BLaER1 treated with 17β-estradiol and CSF1 and Interleukin-3, amounts not matched to agents 10 nM and 100 nM (cell line): ENCODE results near the gene CCR6.

Source experiments
- H3K27ac ChIP-seq, 11 experiments: shearing (Covaris generic); formaldehyde crosslinking; 2 replicates each; pipeline ENCODE4 v1.8.1; 2022
- H3K27me3 ChIP-seq, 11 experiments: shearing (Covaris generic); formaldehyde crosslinking; 2 replicates each; pipeline ENCODE4 v1.8.1; 2022
- H3K36me3 ChIP-seq, 11 experiments: shearing (Covaris generic); formaldehyde crosslinking; 2 replicates each; pipeline ENCODE4 v1.8.1; 2022
- H3K4me1 ChIP-seq, 10 experiments: shearing (Covaris generic); formaldehyde crosslinking; 2 replicates each; pipeline ENCODE4 v1.8.1; 2022
- H3K4me2 ChIP-seq, 11 experiments: shearing (Covaris generic); formaldehyde crosslinking; 2 replicates each; pipeline ENCODE4 v1.8.1; 2022
- H3K4me3 ChIP-seq, 10 experiments: shearing (Covaris generic); formaldehyde crosslinking; 2 replicates each; pipeline ENCODE4 v1.8.1; 2022
- H3K9ac ChIP-seq, 11 experiments: shearing (Covaris generic); formaldehyde crosslinking; 2 replicates each; pipeline ENCODE4 v1.8.1; 2022
- H3K9me3 ChIP-seq, 11 experiments: shearing (Covaris generic); formaldehyde crosslinking; replicated peaks in 1 of 11; 2 replicates each; pipeline ENCODE4 v1.8.1; 2022
- H4K20me1 ChIP-seq, 11 experiments: shearing (Covaris generic); formaldehyde crosslinking; 2 replicates each; pipeline ENCODE4 v1.8.1; 2022
- Cebpa-rat ChIP-seq, 11 experiments: shearing (Covaris generic); IDR thresholded peaks; 2 replicates each; pipeline ENCODE4 v1.8.1; 2022

CCR6 gene

DNA sequence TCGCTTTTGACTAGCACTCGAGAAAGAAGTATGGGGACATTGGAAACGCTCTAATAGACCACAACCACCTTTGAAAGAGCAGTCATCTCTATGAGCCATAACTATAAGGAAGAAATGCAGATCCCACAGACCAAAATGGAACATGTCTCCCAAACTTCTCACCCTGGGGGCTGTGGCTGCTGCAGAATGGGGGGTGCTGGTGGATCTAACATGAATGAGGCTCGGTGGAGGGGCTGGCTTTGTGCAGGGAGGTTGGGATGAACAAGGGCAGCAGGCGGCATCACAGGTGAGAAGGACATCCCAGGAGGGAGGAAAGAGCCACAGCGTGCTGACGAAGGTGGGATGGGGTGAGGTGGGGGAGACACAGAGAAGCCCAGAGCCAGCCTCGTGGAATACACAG lies 10.5 kb upstream of the CCR6 start:
- Histone ChIP-seq H3K4me1 (peaks cover 21 to 77% (median 72%) of the 10 kb centered on the region in 10 experiments), H4K20me1 (no peaks in the 10 kb centered on the region), H3K27ac (no peak overlapping the region), H3K4me3 (no peak overlapping the region), H3K9ac (no peak overlapping the region), H3K9me3 (peaks cover 0 to 6% (median under 1%) of the 10 kb centered on the region in 11 experiments; a peak in 7 of 22 replicates), H3K27me3 (peaks cover 0 to 45% (median 0%) of the 10 kb centered on the region in 11 experiments; a peak in 6 of 22 replicates), H3K4me2 (peak overlapping the region in 9 of 11 experiments; percentile 73 to 94 (median 87); a peak in 18 of 22 replicates), H3K36me3 (no peaks in the 10 kb centered on the region)
- TF ChIP-seq Cebpa-rat (IDR thresholded peaks at IDR 0.05), result no peak

GRCh38 chr6:167113047-167113754 lies 9.7 kb upstream of the CCR6 start:
- Histone ChIP-seq H3K4me3 (no peak overlapping the region; a peak in 1 of 20 replicates), H3K4me1 (peaks cover 21 to 81% (median 72%) of the 10 kb centered on the region in 10 experiments), H3K27me3 (peaks cover 0 to 45% (median 0%) of the 10 kb centered on the region in 11 experiments; a peak in 6 of 22 replicates), H3K27ac (no peak overlapping the region), H3K9ac (0 out of 22 replicates have a peak overlapping the region, but pooled peaks of 2 of the 11 experiments have one; percentile 7 to 26), H3K4me2 (peak overlapping the region; percentile 22 to 94 (median 86); a peak in 19 of 22 replicates), H4K20me1 (no peaks in the 10 kb centered on the region), H3K36me3 (no peaks in the 10 kb centered on the region), H3K9me3 (no peaks in the 10 kb centered on the region)
- no peak for TF ChIP-seq Cebpa-rat (IDR thresholded peaks at IDR 0.05)

GRCh38 chr6:167113935-167114910 lies 8.7 kb upstream of the CCR6 start:
- Histone ChIP-seq H3K4me1 (peaks cover 21 to 90% (median 77%) of the 10 kb centered on the region in 10 experiments), H3K4me2 (peak overlapping the region; percentile 22 to 94 (median 86); a peak in 21 of 22 replicates), H3K9ac (peak overlapping the region in 4 of 11 experiments; percentile 15 to 32 (median 23); a peak in 4 of 22 replicates), H3K9me3 (no peaks in the 10 kb centered on the region), H3K4me3 (peak overlapping the region in 3 of 10 experiments; percentile 2 to 41 (median 3); a peak in 4 of 20 replicates), H3K36me3 (no peaks in the 10 kb centered on the region), H4K20me1 (no peaks in the 10 kb centered on the region), H3K27ac (peak overlapping the region in 4 of 11 experiments; percentile 12 to 42 (median 29); a peak in 4 of 22 replicates), H3K27me3 (peaks cover 0 to 45% (median 0%) of the 10 kb centered on the region in 11 experiments; a peak in 6 of 22 replicates)
- no peak for TF ChIP-seq Cebpa-rat (IDR thresholded peaks at IDR 0.05)

GRCh38 chr6:167115054-167115453 lies 7.8 kb upstream of the CCR6 start:
- Histone ChIP-seq H3K27ac (no peak overlapping the region), H3K9ac (no peak overlapping the region), H3K27me3 (peaks cover 0 to 45% (median 0%) of the 10 kb centered on the region in 11 experiments; a peak in 6 of 22 replicates)

GRCh38 chr6:167116109-167116837 lies 6.6 kb upstream of the CCR6 start:
- H3K27me3 ChIP-seq, result peaks cover 0 to 45% (median 0%) of the 10 kb centered on the region in 11 experiments; a peak in 6 of 22 replicates
- H3K4me1 ChIP-seq, result peaks cover 41 to 88% (median 70%) of the 10 kb centered on the region in 10 experiments
- peaks cover 0 to 6% (median 4%) of the 10 kb centered on the region in 11 experiments; a peak in 5 of 22 replicates for H3K9me3 ChIP-seq
- H3K4me3 ChIP-seq, result no peak overlapping the region
- peak overlapping the region; percentile 12 to 87 (median 75); a peak in 20 of 22 replicates for H3K4me2 ChIP-seq
- TF ChIP-seq Cebpa-rat (IDR thresholded peaks at IDR 0.05), result no peak
- H3K27ac ChIP-seq, result no peak overlapping the region
- H4K20me1 ChIP-seq, result no peaks in the 10 kb centered on the region
- peak overlapping the region in 1 of 11 experiments; percentile 16; a peak in 2 of 22 replicates for H3K9ac ChIP-seq
- H3K36me3 ChIP-seq, result no peaks in the 10 kb centered on the region

More at GRCh38 chr6:167115054-167115453, 7.8 kb upstream of the CCR6 start:
- TF ChIP-seq Cebpa-rat (IDR thresholded peaks at IDR 0.05), result no peak
- H3K36me3 ChIP-seq, result no peaks in the 10 kb centered on the region
- H3K9me3 ChIP-seq, result peaks cover 0 to 4% (median 2%) of the 10 kb centered on the region in 11 experiments; a peak in 5 of 22 replicates
- peaks cover 29 to 89% (median 71%) of the 10 kb centered on the region in 10 experiments for H3K4me1 ChIP-seq
- no peak overlapping the region for H3K4me3 ChIP-seq
- H4K20me1 ChIP-seq, result no peaks in the 10 kb centered on the region
- H3K4me2 ChIP-seq, result peak overlapping the region in 9 of 11 experiments; percentile 73 to 94 (median 87); a peak in 16 of 22 replicates

DNA sequence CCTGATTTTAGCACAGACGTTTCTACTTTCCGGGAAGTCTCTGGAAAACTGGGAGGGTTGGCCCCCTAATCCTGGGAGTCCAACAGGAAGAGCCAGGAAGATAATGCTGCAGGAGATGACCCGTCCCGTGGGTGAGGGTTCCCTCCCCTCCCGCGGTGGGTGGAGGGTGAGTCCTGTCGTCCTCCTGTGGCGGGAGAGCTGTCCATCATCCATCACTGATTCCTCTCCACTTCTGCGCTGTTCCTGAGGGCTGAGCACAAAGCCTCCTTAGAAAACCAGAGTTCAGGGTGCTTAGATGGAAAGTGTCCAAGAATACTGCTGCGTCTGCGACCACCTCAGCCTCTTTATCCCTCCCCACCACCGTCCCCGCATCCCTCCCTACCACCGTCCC lies 6.1 kb upstream of the CCR6 start:
- H3K9me3 ChIP-seq, result peaks cover 0 to 6% (median 4%) of the 10 kb centered on the region in 11 experiments; a peak in 5 of 22 replicates
- H4K20me1 ChIP-seq, result no peaks in the 10 kb centered on the region
- no peaks in the 10 kb centered on the region for H3K36me3 ChIP-seq
- no peak for TF ChIP-seq Cebpa-rat (IDR thresholded peaks at IDR 0.05)
- peak overlapping the region in 10 of 11 experiments; percentile 12 to 87 (median 75); a peak in 19 of 22 replicates for H3K4me2 ChIP-seq
- no peak overlapping the region for H3K27ac ChIP-seq
- H3K4me3 ChIP-seq, result no peak overlapping the region
- H3K27me3 ChIP-seq, result peaks cover 0 to 41% (median 0%) of the 10 kb centered on the region in 11 experiments; a peak in 6 of 22 replicates
- no peak overlapping the region for H3K9ac ChIP-seq
- peaks cover 41 to 88% (median 70%) of the 10 kb centered on the region in 10 experiments for H3K4me1 ChIP-seq

DNA sequence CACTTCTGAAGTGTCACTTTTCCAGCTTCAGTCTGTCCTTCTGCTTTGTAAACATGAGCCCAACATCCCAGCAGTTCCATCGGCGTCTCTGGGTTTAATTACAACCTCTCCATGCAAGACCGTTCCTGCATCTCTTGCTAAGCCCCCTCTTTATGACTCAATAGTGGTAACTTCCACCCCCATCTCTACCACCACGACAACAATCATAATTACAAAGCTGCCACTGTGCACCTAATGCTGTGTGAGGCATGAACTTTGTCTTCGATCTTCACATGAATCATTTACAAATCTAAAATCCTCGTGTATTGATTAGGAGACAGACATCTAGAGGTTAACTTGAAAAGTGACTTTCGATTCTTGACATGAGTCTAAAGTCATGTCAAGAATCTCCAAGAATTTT lies 4.9 kb upstream of the CCR6 start:
- no peak overlapping the region for H3K27ac ChIP-seq
- H3K9ac ChIP-seq, result no peak overlapping the region
- H4K20me1 ChIP-seq, result no peaks in the 10 kb centered on the region
- peaks cover 39 to 88% (median 70%) of the 10 kb centered on the region in 10 experiments for H3K4me1 ChIP-seq
- peaks cover 0 to 6% (median 4%) of the 10 kb centered on the region in 11 experiments; a peak in 5 of 22 replicates for H3K9me3 ChIP-seq
- peaks cover 0 to 31% (median 0%) of the 10 kb centered on the region in 11 experiments; a peak in 6 of 22 replicates for H3K27me3 ChIP-seq
- no peak overlapping the region for H3K4me3 ChIP-seq
- no peak for TF ChIP-seq Cebpa-rat (IDR thresholded peaks at IDR 0.05)
- H3K4me2 ChIP-seq, result no peak overlapping the region
- no peaks in the 10 kb centered on the region for H3K36me3 ChIP-seq

- Histone ChIP-seq H3K4me1 (peaks cover 39 to 88% (median 70%) of the 10 kb centered on the region in 10 experiments), H3K4me2 (peak overlapping the region in 8 of 11 experiments; percentile 3 to 48 (median 18); a peak in 8 of 22 replicates), H3K27ac (no peak overlapping the region), H3K9me3 (peaks cover 0 to 6% (median 4%) of the 10 kb centered on the region in 11 experiments; a peak in 5 of 22 replicates), H3K9ac (no peak overlapping the region), H3K27me3 (peaks cover 0 to 23% (median 0%) of the 10 kb centered on the region in 11 experiments; a peak in 6 of 22 replicates), H3K36me3 (no peaks in the 10 kb centered on the region), H4K20me1 (no peaks in the 10 kb centered on the region), H3K4me3 (no peak overlapping the region)
- TF ChIP-seq Cebpa-rat (IDR thresholded peaks at IDR 0.05), result no peak
These were observed 4.1 kb upstream of the CCR6 start for GRCh38 chr6:167118839-167119238.
